HCT116 (cell line): ENCODE results near the gene APOC1. TPM values are rescaled to one million over a fixed set of nuclear protein-coding genes. Genes with fewer than 3 reads are reported as not detected.

Experiments
- ATAC-seq: fragments of 200-7000 bp; cut with Tn5 transposase; 2 replicates; pipeline ENCODE4 v1.9.1; 2020; ENCODE audit warnings: mild to moderate bottlenecking, moderate library complexity
- BruUV-seq: library from RNA; stranded (reverse); fragments of 400-500 nt; replicated peaks from 2 replicates; lab custom pipeline; 2021; lab: Mats Ljungman, UMichigan
- CTCF ChIA-PET: fragments of 300-600 bp; sonication (Branson Sonifier 250); formaldehyde crosslinking; loops from one replicate; lab custom pipeline; 2021; ENCODE audit warnings: antibody characterized with exemption; lab: Charles Lee
- POLR2A ChIA-PET: fragments of 300-600, 350-600 bp; sonication (Branson Sonifier 250); formaldehyde crosslinking; loops from one replicate; lab custom pipeline; 2021; ENCODE audit warnings: antibody characterized with exemption; lab: Charles Lee
- RAD21 ChIA-PET, 2 experiments: fragments of 300-600 bp; sonication (Branson Sonifier 250); formaldehyde crosslinking; loops; one replicate each; lab custom pipeline; 2023; ENCODE audit warnings: low total read pairs in 2 of 2; ENCODE audit not compliant: uncharacterized antibody in 2 of 2, unreplicated experiment in 2 of 2, low non-redundant PET in 1 of 2; lab: Charles Lee
- DNase-seq: peaks from one replicate; pipeline ENCODE4 v3.0.0-alpha.2; 2010; ENCODE audit warnings: low read depth, low spot score
- H2AFZ ChIP-seq: fragments of 200-600 bp; shearing (Covaris generic), sonication (generic); 2 replicates; pipeline ENCODE4 v1.6.1; 2017; ENCODE audit warnings: low read depth, mixed run types, mixed read lengths, antibody characterized with exemption, low read length; ENCODE audit not compliant: poor library complexity, severe bottlenecking
- H3K27ac ChIP-seq: 2 replicates; pipeline ENCODE4 v1.5.1; 2012; ENCODE audit warnings: low read depth, low read length
- H3K27me3 ChIP-seq: fragments of 200-600 bp; sonication (generic); 2 replicates; pipeline ENCODE4 v1.6.1; 2016; ENCODE audit warnings: mixed run types, low read length, mixed read lengths; ENCODE audit not compliant: insufficient read depth
- H3K36me3 ChIP-seq, 2 experiments: fragments of 200-500 bp in 1 of 2; fragments of 200-600 bp in 1 of 2; sonication (Bioruptor generic) in 1 of 2; sonication (generic) in 1 of 2; 2 replicates each; pipeline versions ENCODE4 v1.5.1 to v1.6.1; 2014 to 2016; ENCODE audit warnings: low read length in 2 of 2, inconsistent platforms in 1 of 2, mixed read lengths in 1 of 2, mixed run types in 1 of 2; ENCODE audit not compliant: insufficient read depth in 2 of 2, control insufficient read depth in 1 of 2
- H3K4me1 ChIP-seq, 2 experiments: fragments of 200-600 bp in 1 of 2; sonication (generic) in 1 of 2; 2 replicates each; pipeline versions ENCODE4 v1.5.1 to v1.6.1; 2012 to 2017; ENCODE audit warnings: low read length in 2 of 2, inconsistent platforms in 1 of 2, mild to moderate bottlenecking in 1 of 2, mixed read lengths in 1 of 2, mixed run types in 1 of 2, moderate library complexity in 1 of 2; ENCODE audit not compliant: insufficient read depth in 2 of 2, control insufficient read depth in 1 of 2
- H3K4me2 ChIP-seq: fragments of 200-600 bp; sonication (generic); 2 replicates; pipeline ENCODE4 v1.6.1; 2017; ENCODE audit warnings: mixed run types, low read length, mixed read lengths
- H3K4me3 ChIP-seq, 2 experiments: fragments of 200-600 bp in 1 of 2; sonication (generic) in 1 of 2; replicated peaks in 1 of 2; 2 replicates each; pipeline ENCODE4 v1.5.1; 2011 to 2016; ENCODE audit warnings: low read length in 2 of 2, control low read depth in 1 of 2, low read depth in 1 of 2, mild to moderate bottlenecking in 1 of 2, mixed read lengths in 1 of 2, mixed run types in 1 of 2
- H3K79me2 ChIP-seq: fragments of 200-600 bp; sonication (generic); 2 replicates; pipeline ENCODE4 v1.6.1; 2017; ENCODE audit warnings: mild to moderate bottlenecking, mixed run types, low read length, moderate library complexity, mixed read lengths; ENCODE audit not compliant: insufficient read depth
- H3K9ac ChIP-seq: fragments of 200-600 bp; sonication (generic); 2 replicates; pipeline ENCODE4 v1.6.1; 2016; ENCODE audit warnings: low read length, mixed read lengths
- H3K9me2 ChIP-seq: fragments of 200-600 bp; sonication (generic), shearing (Covaris generic); 2 replicates; pipeline ENCODE4 v1.6.1; 2017; ENCODE audit warnings: mixed run types, mild to moderate bottlenecking, moderate library complexity; ENCODE audit not compliant: insufficient read depth
- H3K9me3 ChIP-seq, 2 experiments: fragments of 200-500 bp in 1 of 2; fragments of 200-600 bp in 1 of 2; sonication (Bioruptor generic) in 1 of 2; sonication (generic) in 1 of 2; 2 replicates each; pipeline ENCODE4 v1.6.1; 2014 to 2017; ENCODE audit warnings: low read length in 2 of 2, mixed read lengths in 2 of 2, inconsistent platforms in 1 of 2, low read depth in 1 of 2, mild to moderate bottlenecking in 1 of 2, mixed run types in 1 of 2, moderate library complexity in 1 of 2; ENCODE audit not compliant: control insufficient read depth in 1 of 2, insufficient read depth in 1 of 2
- H4K20me1 ChIP-seq: fragments of 200-600 bp; sonication (generic), shearing (Covaris generic); 2 replicates; pipeline ENCODE4 v1.6.1; 2017; ENCODE audit warnings: mixed run types, mild to moderate bottlenecking, moderate library complexity; ENCODE audit not compliant: insufficient read depth
- CBX3 ChIP-seq: IDR thresholded peaks from 2 replicates; pipeline ENCODE4 v1.6.1; 2012; ENCODE audit warnings: low read depth
- EZH2 ChIP-seq: fragments of 200-600 bp; sonication (generic); IDR thresholded peaks from 2 replicates; pipeline ENCODE4 v1.6.1; 2017; ENCODE audit warnings: antibody characterized with exemption, mixed run types
- POLR2AphosphoS5 ChIP-seq: IDR thresholded peaks from 2 replicates; pipeline ENCODE4 v1.6.1; 2011; ENCODE audit warnings: mild to moderate bottlenecking, low read depth, low read length, moderate library complexity
- RAD21 ChIP-seq: IDR thresholded peaks from 2 replicates; pipeline ENCODE4 v1.6.1; 2012; ENCODE audit warnings: low read depth, mild to moderate bottlenecking
- SRF ChIP-seq: IDR thresholded peaks from 2 replicates; pipeline ENCODE4 v1.6.1; 2012; ENCODE audit warnings: low read depth
- TCF7L2 ChIP-seq: IDR thresholded peaks from 2 replicates; pipeline ENCODE4 v1.7.0; 2011; ENCODE audit warnings: borderline replicate concordance, inconsistent platforms; ENCODE audit not compliant: insufficient read depth, insufficient read length; ENCODE audit errors: extremely low read depth
- YY1 ChIP-seq: IDR thresholded peaks from 2 replicates; pipeline ENCODE4 v1.6.1; 2011; ENCODE audit warnings: low read length, low read depth, moderate library complexity, mild to moderate bottlenecking; ENCODE audit not compliant: insufficient replicate concordance; ENCODE audit errors: extremely low read depth
- ZNF274 ChIP-seq: fragments of 200-500 bp; sonication (Bioruptor generic); IDR thresholded peaks from 2 replicates; pipeline ENCODE4 v1.6.1; 2014; ENCODE audit warnings: mild to moderate bottlenecking, low read depth, low read length, inconsistent platforms
- intact Hi-C: fragments of 100-400 bp; cut with micrococcal nuclease; formaldehyde crosslinking; loops from 2 replicates; pipeline ENCODE4 v1.10.0; 2022
- total RNA-seq: library from RNA; stranded (reverse); gene quantifications from one replicate; pipeline ENCODE4 v1.2.1, GENCODE V29; 2021; ENCODE audit not compliant: unreplicated experiment
- TF ChIP-seq, protein P1 (sequence below): IDR thresholded peaks from 2 replicates; pipeline ENCODE4 v1.6.1; 2012
- TF ChIP-seq, protein P2 (sequence below): IDR thresholded peaks from 2 replicates; pipeline ENCODE4 v1.6.1; 2012
- TF ChIP-seq, protein P3 (sequence below): IDR thresholded peaks from 2 replicates; pipeline ENCODE4 v1.6.1; 2011; ENCODE audit warnings: mild to moderate bottlenecking, low read length, moderate library complexity; ENCODE audit not compliant: insufficient replicate concordance; ENCODE audit errors: extremely low read depth

The APOC1 gene
- total RNA-seq, 1 experiment from 2014 or later = 5.1 TPM

DNA sequence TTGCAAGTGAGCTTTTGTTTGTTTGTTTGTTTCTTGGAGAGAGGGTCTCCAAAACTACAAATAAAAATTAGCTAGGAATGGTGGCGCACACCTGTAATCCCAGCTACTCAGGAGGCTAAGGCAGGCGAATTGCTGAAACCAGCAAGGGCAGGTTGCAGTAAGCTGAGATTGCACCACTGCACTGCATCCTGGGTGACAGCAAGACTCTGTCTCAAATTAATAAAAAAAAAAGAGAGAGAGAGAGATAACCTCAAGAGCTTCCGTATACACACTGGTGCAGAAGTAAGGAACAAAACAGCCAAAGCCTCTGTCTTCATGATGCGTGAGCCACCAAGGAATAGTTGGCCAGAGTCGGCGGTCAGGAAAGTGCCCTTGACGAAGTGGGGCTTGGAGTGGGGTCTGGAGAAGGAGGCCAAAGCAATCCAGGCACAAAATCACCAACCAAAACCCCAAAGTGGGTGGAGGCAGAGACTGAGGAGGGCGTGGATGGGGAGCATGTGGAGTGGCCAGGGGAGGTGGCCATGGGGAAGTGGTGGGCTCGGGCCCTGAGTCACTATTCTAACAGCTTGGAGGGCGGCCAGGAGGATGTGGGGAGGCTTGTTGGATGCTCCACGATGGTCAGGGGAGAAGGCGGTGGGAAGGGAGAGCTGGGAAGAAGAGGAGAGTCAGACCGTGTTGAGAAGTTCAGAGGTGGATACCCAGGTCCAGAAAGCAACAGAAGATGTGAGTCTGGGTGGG is 44.5 kb upstream of the APOC1 start:
- Histone ChIP-seq H3K4me2 (no peak overlapping the region), H3K4me3 (no peak overlapping the region), H3K36me3 (peaks cover 33% of the 10 kb centered on the region in 2 experiments), H3K27ac (no peak overlapping the region), H3K4me1 (peaks cover 17 to 36% of the 10 kb centered on the region in 2 experiments), H3K79me2 (peaks cover 2% of the 10 kb centered on the region; the same call in 1 of the 2 replicates), H3K27me3 (no peaks in the 10 kb centered on the region), H3K9me3 (no peaks in the 10 kb centered on the region), H2AFZ (no peak overlapping the region), H4K20me1 (no peaks in the 10 kb centered on the region), H3K9ac (no peak overlapping the region), H3K9me2 (no peaks in the 10 kb centered on the region)
- RAD21 ChIA-PET = interaction anchor here in 1 of 2 experiments (0.7 kb wide), 1 partner anchor 27 kb away, joined by 3 read pairs; no protein-coding TSS in a partner anchor
- POLR2A ChIA-PET = no interaction called here
- CTCF ChIA-PET = no interaction called here
- TF ChIP-seq, protein P1, sequence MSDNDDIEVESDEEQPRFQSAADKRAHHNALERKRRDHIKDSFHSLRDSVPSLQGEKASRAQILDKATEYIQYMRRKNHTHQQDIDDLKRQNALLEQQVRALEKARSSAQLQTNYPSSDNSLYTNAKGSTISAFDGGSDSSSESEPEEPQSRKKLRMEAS = no peak
- intact Hi-C loops = no loop called here
- ATAC-seq (no peak), DNase-seq (no peak)
- no TSS peak for BruUV-seq

DNA sequence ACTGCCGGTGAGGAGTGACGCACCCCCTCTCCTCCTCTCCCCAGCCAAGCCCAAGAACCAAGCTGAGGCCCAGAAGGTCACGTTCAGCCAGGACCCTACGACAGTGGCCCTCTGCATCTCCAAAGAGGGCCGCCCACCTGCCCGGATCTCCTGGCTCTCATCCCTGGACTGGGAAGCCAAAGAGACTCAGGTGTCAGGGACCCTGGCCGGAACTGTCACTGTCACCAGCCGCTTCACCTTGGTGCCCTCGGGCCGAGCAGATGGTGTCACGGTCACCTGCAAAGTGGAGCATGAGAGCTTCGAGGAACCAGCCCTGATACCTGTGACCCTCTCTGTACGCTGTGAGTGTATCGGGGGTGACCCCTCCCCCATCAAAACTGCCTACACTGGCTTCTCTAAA is 42.6 kb upstream of the APOC1 start:
- intact Hi-C loops = no loop called here
- ATAC-seq (no peak), DNase-seq (no peak)
- POLR2A ChIA-PET = no interaction called here
- H3K4me2 ChIP-seq = no peak overlapping the region
- H3K27me3 ChIP-seq = no peaks in the 10 kb centered on the region
- H3K4me1 ChIP-seq = peaks cover 12 to 17% of the 10 kb centered on the region in 2 experiments
- no peak overlapping the region for H3K9ac ChIP-seq
- no peaks in the 10 kb centered on the region for H3K79me2 ChIP-seq
- H2AFZ ChIP-seq = no peak overlapping the region
- RAD21 ChIA-PET = no interaction called here
- H3K36me3 ChIP-seq = peaks cover 36 to 38% of the 10 kb centered on the region in 2 experiments
- BruUV-seq = no TSS peak
- no peaks in the 10 kb centered on the region for H4K20me1 ChIP-seq
- TF ChIP-seq RAD21 = no peak
- TF ChIP-seq CBX3 = no peak
- TF ChIP-seq, protein P2, sequence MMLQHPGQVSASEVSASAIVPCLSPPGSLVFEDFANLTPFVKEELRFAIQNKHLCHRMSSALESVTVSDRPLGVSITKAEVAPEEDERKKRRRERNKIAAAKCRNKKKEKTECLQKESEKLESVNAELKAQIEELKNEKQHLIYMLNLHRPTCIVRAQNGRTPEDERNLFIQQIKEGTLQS = no peak
- TF ChIP-seq POLR2AphosphoS5 = no peak
- no peak for TF ChIP-seq EZH2
- TF ChIP-seq YY1 = no peak
- no peak for TF ChIP-seq ZNF274
- TF ChIP-seq, protein P3, sequence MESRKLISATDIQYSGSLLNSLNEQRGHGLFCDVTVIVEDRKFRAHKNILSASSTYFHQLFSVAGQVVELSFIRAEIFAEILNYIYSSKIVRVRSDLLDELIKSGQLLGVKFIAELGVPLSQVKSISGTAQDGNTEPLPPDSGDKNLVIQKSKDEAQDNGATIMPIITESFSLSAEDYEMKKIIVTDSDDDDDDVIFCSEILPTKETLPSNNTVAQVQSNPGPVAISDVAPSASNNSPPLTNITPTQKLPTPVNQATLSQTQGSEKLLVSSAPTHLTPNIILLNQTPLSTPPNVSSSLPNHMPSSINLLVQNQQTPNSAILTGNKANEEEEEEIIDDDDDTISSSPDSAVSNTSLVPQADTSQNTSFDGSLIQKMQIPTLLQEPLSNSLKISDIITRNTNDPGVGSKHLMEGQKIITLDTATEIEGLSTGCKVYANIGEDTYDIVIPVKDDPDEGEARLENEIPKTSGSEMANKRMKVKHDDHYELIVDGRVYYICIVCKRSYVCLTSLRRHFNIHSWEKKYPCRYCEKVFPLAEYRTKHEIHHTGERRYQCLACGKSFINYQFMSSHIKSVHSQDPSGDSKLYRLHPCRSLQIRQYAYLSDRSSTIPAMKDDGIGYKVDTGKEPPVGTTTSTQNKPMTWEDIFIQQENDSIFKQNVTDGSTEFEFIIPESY = no peak
- TF ChIP-seq SRF = no peak
- no peak for TF ChIP-seq TCF7L2
- H3K27ac ChIP-seq = no peak overlapping the region
- no peaks in the 10 kb centered on the region for H3K9me3 ChIP-seq
- CTCF ChIA-PET = no interaction called here
- H3K4me3 ChIP-seq = no peak overlapping the region
- H3K9me2 ChIP-seq = no peaks in the 10 kb centered on the region
